Measurements from ENCODE around the gene LRRK1. TPM values are rescaled to one million over a fixed set of nuclear protein-coding genes. Genes with fewer than 3 reads are reported as not detected.

Gene LRRK1
- total RNA-seq, 1 donor from 2014 or later: 21.1 TPM

DNA sequence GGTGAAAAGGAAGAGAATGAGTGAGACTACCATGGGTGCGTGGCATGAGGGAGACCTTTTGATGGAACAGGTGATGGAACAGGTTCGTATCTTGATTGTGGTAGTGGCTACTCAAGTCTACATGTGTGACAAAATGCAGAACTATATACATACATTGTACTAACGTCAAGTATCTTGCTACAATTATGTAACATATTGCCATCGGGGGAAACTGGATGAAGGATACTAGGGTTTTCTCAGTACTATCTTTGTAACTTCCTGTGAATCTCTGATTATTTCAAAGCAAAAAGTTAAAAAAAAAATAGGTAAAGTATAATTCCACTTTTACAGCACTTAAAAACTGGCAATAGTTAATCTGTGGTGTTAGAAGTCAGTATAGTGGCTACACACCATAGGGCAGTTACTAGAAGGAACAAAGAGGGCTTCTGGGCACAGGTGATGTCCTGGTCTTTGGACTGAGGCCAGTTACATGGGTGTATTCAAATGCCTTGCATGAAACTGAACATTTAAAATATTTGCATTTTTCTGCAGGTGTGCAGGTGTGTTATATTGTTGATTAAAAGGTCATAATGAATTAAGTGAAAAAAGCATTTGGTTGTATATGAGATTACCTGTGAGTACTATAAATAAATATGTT lies 61.4 kb downstream of the LRRK1 start:
- TF ChIP-seq, protein P1, sequence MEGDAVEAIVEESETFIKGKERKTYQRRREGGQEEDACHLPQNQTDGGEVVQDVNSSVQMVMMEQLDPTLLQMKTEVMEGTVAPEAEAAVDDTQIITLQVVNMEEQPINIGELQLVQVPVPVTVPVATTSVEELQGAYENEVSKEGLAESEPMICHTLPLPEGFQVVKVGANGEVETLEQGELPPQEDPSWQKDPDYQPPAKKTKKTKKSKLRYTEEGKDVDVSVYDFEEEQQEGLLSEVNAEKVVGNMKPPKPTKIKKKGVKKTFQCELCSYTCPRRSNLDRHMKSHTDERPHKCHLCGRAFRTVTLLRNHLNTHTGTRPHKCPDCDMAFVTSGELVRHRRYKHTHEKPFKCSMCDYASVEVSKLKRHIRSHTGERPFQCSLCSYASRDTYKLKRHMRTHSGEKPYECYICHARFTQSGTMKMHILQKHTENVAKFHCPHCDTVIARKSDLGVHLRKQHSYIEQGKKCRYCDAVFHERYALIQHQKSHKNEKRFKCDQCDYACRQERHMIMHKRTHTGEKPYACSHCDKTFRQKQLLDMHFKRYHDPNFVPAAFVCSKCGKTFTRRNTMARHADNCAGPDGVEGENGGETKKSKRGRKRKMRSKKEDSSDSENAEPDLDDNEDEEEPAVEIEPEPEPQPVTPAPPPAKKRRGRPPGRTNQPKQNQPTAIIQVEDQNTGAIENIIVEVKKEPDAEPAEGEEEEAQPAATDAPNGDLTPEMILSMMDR (IDR thresholded peaks at IDR 0.05): no peak
- TF ChIP-seq POLR2A (IDR thresholded peaks at IDR 0.05): no peak
- no peak for TF ChIP-seq POLR2AphosphoS5 (IDR thresholded peaks at IDR 0.05; ENCODE audit: insufficient read depth in 1 of 2, low read depth in 1 of 2)
- no peak for DNase-seq (ENCODE audit: extremely low spot score in 2 of 2)
- no peak overlapping the region for H3K4me3 ChIP-seq
- H3K36me3 ChIP-seq: peaks cover 0 to 7% of the 10 kb centered on the region in 2 donors
- H3K4me1 ChIP-seq: no peaks in the 10 kb centered on the region
- no peaks in the 10 kb centered on the region for H3K9me3 ChIP-seq
- H3K27ac ChIP-seq: no peak overlapping the region
- intact Hi-C loops (cut with DNase I): no loop called here
- no peaks in the 10 kb centered on the region for H3K27me3 ChIP-seq

GRCh38 chr15:100981086-100981485 lies 61.9 kb downstream of the LRRK1 start:
- H3K27me3 ChIP-seq: no peaks in the 10 kb centered on the region
- peaks cover 0 to 7% of the 10 kb centered on the region in 2 donors for H3K36me3 ChIP-seq
- TF ChIP-seq POLR2AphosphoS5 (IDR thresholded peaks at IDR 0.05; ENCODE audit: insufficient read depth in 1 of 2, low read depth in 1 of 2) (no peak), POLR2A (IDR thresholded peaks at IDR 0.05) (no peak)
- TF ChIP-seq, protein P1 (IDR thresholded peaks at IDR 0.05): no peak
- H3K4me1 ChIP-seq: no peaks in the 10 kb centered on the region
- DNase-seq (ENCODE audit: extremely low spot score in 2 of 2): no peak
- H3K9me3 ChIP-seq: no peaks in the 10 kb centered on the region
- no peak overlapping the region for H3K4me3 ChIP-seq
- intact Hi-C loops (cut with DNase I): no loop called here
- H3K27ac ChIP-seq: no peak overlapping the region

DNA sequence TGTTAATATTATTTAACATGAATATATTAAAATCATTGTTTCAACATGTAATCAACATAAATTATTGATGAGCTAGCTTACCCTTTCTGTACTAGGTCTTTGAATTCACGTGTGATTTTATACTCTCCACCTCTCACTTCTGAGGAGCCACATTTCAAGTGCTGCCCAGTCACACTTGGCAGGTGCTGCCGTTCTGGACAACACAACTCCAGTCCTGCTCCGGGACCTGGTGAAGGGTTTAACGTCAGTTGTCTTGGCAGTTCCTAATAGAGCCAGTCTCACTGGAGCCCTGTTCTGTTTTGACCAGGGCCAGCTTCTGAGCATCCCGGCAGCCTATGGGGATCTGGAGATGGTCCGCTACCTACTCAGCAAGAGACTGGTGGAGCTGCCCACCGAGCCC lies 64.1 kb downstream of the LRRK1 start:
- peaks cover 0 to 7% of the 10 kb centered on the region in 2 donors for H3K36me3 ChIP-seq
- DNase-seq (ENCODE audit: extremely low spot score in 2 of 2): no peak
- no peaks in the 10 kb centered on the region for H3K4me1 ChIP-seq
- no peaks in the 10 kb centered on the region for H3K9me3 ChIP-seq
- H3K27me3 ChIP-seq: no peaks in the 10 kb centered on the region
- TF ChIP-seq POLR2AphosphoS5 (IDR thresholded peaks at IDR 0.05; ENCODE audit: insufficient read depth in 1 of 2, low read depth in 1 of 2): no peak
- no peak for TF ChIP-seq POLR2A (IDR thresholded peaks at IDR 0.05)
- TF ChIP-seq, protein P1 (IDR thresholded peaks at IDR 0.05): no peak
- no peak overlapping the region for H3K4me3 ChIP-seq
- intact Hi-C loops (cut with DNase I): no loop called here
- H3K27ac ChIP-seq: no peak overlapping the region

DNA sequence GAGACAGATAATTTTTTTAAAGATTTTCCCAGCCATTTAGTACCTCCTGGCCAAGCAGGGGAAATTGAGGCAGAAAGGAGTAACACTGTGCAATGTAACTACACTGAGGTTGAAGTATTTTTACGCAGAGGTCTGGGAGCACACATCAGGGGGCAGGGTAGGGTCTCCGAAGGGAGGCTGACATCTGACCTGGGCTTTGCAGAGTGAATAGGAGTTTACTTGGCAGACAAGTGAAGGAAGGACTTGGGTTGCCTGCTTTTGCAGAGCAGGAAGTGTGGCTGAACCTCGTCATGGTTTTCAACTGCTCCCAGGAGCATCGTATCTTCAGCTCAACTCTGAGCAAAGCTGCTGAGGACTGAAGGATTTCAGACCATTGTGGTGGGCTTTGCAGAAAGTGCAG lies 66.2 kb downstream of the LRRK1 start:
- intact Hi-C loops (cut with DNase I): no loop called here
- H3K9me3 ChIP-seq: no peaks in the 10 kb centered on the region
- H3K36me3 ChIP-seq: peaks cover 0 to 7% of the 10 kb centered on the region in 2 donors

More for the DNA sequence above, 66.2 kb downstream of the LRRK1 start:
- Histone ChIP-seq H3K27ac (no peak overlapping the region), H3K4me3 (no peak overlapping the region), H3K4me1 (no peaks in the 10 kb centered on the region), H3K27me3 (no peaks in the 10 kb centered on the region)
- DNase-seq (ENCODE audit: extremely low spot score in 2 of 2): no peak
- TF ChIP-seq POLR2A (IDR thresholded peaks at IDR 0.05) (no peak), POLR2AphosphoS5 (IDR thresholded peaks at IDR 0.05; ENCODE audit: insufficient read depth in 1 of 2, low read depth in 1 of 2) (no peak)
- TF ChIP-seq, protein P1 (IDR thresholded peaks at IDR 0.05): no peak
